CD14-positive monocyte (primary cell): ENCODE results near the gene TIGD2. TPM values are rescaled to one million over a fixed set of nuclear protein-coding genes. Genes with fewer than 3 reads are reported as not detected.

Experiments
- DNase-seq, 3 donors: peaks; one replicate each; pipeline ENCODE4 v3.0.0-alpha.2; 2011 to 2022
- H2AFZ ChIP-seq: 2 replicates; pipeline ENCODE4 v1.6.0; 2012; ENCODE audit warnings: mild to moderate bottlenecking, low read depth, low read length, inconsistent platforms; ENCODE audit not compliant: insufficient read depth, poor library complexity, severe bottlenecking
- H3K27ac ChIP-seq, 2 donors: 1 replicate in 1 of 2; 2 replicates in 1 of 2; pipeline ENCODE4 v1.5.1; 2012 to 2013; ENCODE audit warnings: low read length in 2 of 2, control low read depth in 1 of 2, inconsistent platforms in 1 of 2, low read depth in 1 of 2, mild to moderate bottlenecking in 1 of 2
- H3K27me3 ChIP-seq, 2 donors: one replicate each; pipeline versions ENCODE4 v1.6.0 to v1.6.1; 2011 to 2013; ENCODE audit warnings: low read length in 2 of 2; ENCODE audit not compliant: control insufficient read depth in 2 of 2, insufficient read depth in 2 of 2
- H3K36me3 ChIP-seq, 2 donors: replicated peaks in 1 of 2; 1 replicate in 1 of 2; 2 replicates in 1 of 2; pipeline versions ENCODE4 v1.5.1 to v1.6.1; 2012 to 2013; ENCODE audit warnings: low read length in 2 of 2, control low read depth in 1 of 2, inconsistent platforms in 1 of 2, mild to moderate bottlenecking in 1 of 2; ENCODE audit not compliant: insufficient read depth in 2 of 2, control insufficient read depth in 1 of 2
- H3K4me1 ChIP-seq, 2 donors: 1 replicate in 1 of 2; 2 replicates in 1 of 2; pipeline versions ENCODE4 v1.5.1 to v1.6.1; 2012 to 2013; ENCODE audit warnings: low read length in 2 of 2, control low read depth in 1 of 2, inconsistent platforms in 1 of 2, mild to moderate bottlenecking in 1 of 2, moderate library complexity in 1 of 2; ENCODE audit not compliant: insufficient read depth in 2 of 2, control insufficient read depth in 1 of 2
- H3K4me2 ChIP-seq: replicated peaks from 2 replicates; pipeline ENCODE3; 2012; ENCODE audit warnings: low read length, moderate library complexity, mild to moderate bottlenecking; ENCODE audit not compliant: poor library complexity, severe bottlenecking; ENCODE audit errors: extremely low read depth
- H3K4me3 ChIP-seq, 3 experiments: fragments of 200-600 bp in 1 of 3; sonication (generic) in 1 of 3; replicated peaks in 1 of 3; 1 replicate in 2 of 3; 2 replicates in 1 of 3; pipeline ENCODE4 v1.5.1; 2011 to 2013; ENCODE audit warnings: low read length in 3 of 3, mild to moderate bottlenecking in 3 of 3, control low read depth in 2 of 3, low read depth in 2 of 3, inconsistent platforms in 1 of 3, moderate library complexity in 1 of 3
- H3K79me2 ChIP-seq: 2 replicates; pipeline ENCODE4 v1.6.0; 2012; ENCODE audit warnings: mild to moderate bottlenecking, control low read depth, inconsistent platforms, low read length, moderate library complexity; ENCODE audit not compliant: insufficient read depth
- H3K9ac ChIP-seq: 2 replicates; pipeline ENCODE4 v1.6.0; 2017; ENCODE audit warnings: low read length, mild to moderate bottlenecking; ENCODE audit not compliant: insufficient read depth, poor library complexity, severe bottlenecking
- H3K9me3 ChIP-seq, 2 donors: replicated peaks in 1 of 2; 1 replicate in 1 of 2; 2 replicates in 1 of 2; pipeline versions ENCODE4 v1.5.1 to v1.6.1; 2012 to 2013; ENCODE audit warnings: low read length in 2 of 2, control low read depth in 1 of 2; ENCODE audit not compliant: control insufficient read depth in 1 of 2, insufficient read depth in 1 of 2
- H4K20me1 ChIP-seq: 2 replicates; pipeline ENCODE4 v1.6.0; 2012; ENCODE audit warnings: mild to moderate bottlenecking, low read length, control low read depth, moderate library complexity; ENCODE audit not compliant: insufficient read depth
- H3K27ac Mint-ChIP-seq, 7 donors: one replicate each; pipeline ENCODE4 v1.8.0; 2020; ENCODE audit warnings: mild to moderate bottlenecking in 7 of 7, mixed read lengths in 7 of 7, moderate library complexity in 6 of 7, inconsistent platforms in 2 of 7
- H3K27me3 Mint-ChIP-seq, 3 donors: one replicate each; pipeline ENCODE4 v1.8.0; 2021 to 2022; ENCODE audit warnings: low read depth in 3 of 3, mild to moderate bottlenecking in 3 of 3, mixed read lengths in 3 of 3, moderate library complexity in 3 of 3, inconsistent platforms in 1 of 3
- H3K36me3 Mint-ChIP-seq, 2 donors: one replicate each; pipeline ENCODE4 v1.8.0; 2020; ENCODE audit warnings: mixed read lengths in 2 of 2, inconsistent platforms in 1 of 2, mild to moderate bottlenecking in 1 of 2
- H3K4me1 Mint-ChIP-seq: one replicate; pipeline ENCODE4 v1.8.0; 2020; ENCODE audit warnings: mild to moderate bottlenecking, mixed read lengths
- H3K4me3 Mint-ChIP-seq, 2 donors: one replicate each; pipeline ENCODE4 v1.8.0; 2020; ENCODE audit warnings: mild to moderate bottlenecking in 2 of 2, mixed read lengths in 2 of 2, moderate library complexity in 1 of 2
- H3K9me3 Mint-ChIP-seq, 7 donors: one replicate each; pipeline ENCODE4 v1.8.0; 2020 to 2022; ENCODE audit warnings: mixed read lengths in 7 of 7, mild to moderate bottlenecking in 6 of 7, moderate library complexity in 6 of 7, inconsistent platforms in 2 of 7
- WGBS: methylation state at CpG from one replicate; pipeline ENCODE4 v1.1.5; 2013; ENCODE audit warnings: missing lambda C conversion rate; ENCODE audit not compliant: insufficient coverage; 5-methylcytosine and 5-hydroxymethylcytosine counted together
- intact Hi-C, 2 donors: fragments of 100-400 bp; cut with micrococcal nuclease; formaldehyde crosslinking; loops; one replicate each; pipeline versions ENCODE4 v1.15.0 to v1.15.1; 2023
- polyA plus RNA-seq, 3 donors: library from polyadenylated mRNA; depleted of rRNA in 1 of 3; unstranded in 2 of 3; stranded (reverse) in 1 of 3; fragments of 300-500 nt in 2 of 3; fragments of >200 nt in 1 of 3; fragmentation: Illumina TruSeq in 2 of 3; gene quantifications; 1 replicate in 2 of 3; 2 replicates in 1 of 3; pipeline ENCODE4 v1.2.3, GENCODE V29; 2012 to 2021
- TF ChIP-seq, protein P1 (sequence below): fragments of 200-600 bp; IDR thresholded peaks from one replicate; pipeline ENCODE4 v1.8.0; 2022; ENCODE audit warnings: antibody characterized with exemption, mild to moderate bottlenecking

The TIGD2 gene
- polyA plus RNA-seq, 3 donors: 1.00 to 2.4 (median 2.1) TPM

DNA sequence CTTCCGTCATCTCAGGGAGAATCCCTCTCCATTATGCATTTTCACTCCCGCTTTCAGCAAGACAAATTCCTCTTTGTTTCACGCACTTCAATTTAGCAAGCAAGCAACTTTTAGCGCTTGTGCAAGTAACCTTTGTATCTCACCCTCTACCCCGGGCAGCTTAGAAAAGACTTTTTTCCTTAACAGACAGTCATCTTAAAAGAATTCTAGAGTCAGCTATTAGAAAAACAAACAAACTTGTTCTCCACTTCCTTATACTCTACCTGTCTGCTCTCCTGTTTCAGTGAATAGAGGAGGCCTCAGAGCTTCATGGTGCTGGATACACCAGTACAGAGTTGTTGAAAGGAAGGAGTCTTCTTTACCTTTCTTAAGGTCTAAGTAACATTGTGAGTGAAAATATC lies 12.1 kb downstream of the TIGD2 start:
- no peak overlapping the region for H3K27ac Mint-ChIP-seq
- Histone ChIP-seq H3K36me3 (no peaks in the 10 kb centered on the region), H2AFZ (no peak overlapping the region), H3K27me3 (no peaks in the 10 kb centered on the region), H3K9ac (no peak overlapping the region), H4K20me1 (no peaks in the 10 kb centered on the region), H3K4me2 (no peak overlapping the region), H3K79me2 (no peaks in the 10 kb centered on the region), H3K4me3 (no peak overlapping the region), H3K27ac (no peak overlapping the region), H3K9me3 (peaks cover 0 to 3% of the 10 kb centered on the region in 2 donors), H3K4me1 (no peaks in the 10 kb centered on the region)
- TF ChIP-seq, protein P1, sequence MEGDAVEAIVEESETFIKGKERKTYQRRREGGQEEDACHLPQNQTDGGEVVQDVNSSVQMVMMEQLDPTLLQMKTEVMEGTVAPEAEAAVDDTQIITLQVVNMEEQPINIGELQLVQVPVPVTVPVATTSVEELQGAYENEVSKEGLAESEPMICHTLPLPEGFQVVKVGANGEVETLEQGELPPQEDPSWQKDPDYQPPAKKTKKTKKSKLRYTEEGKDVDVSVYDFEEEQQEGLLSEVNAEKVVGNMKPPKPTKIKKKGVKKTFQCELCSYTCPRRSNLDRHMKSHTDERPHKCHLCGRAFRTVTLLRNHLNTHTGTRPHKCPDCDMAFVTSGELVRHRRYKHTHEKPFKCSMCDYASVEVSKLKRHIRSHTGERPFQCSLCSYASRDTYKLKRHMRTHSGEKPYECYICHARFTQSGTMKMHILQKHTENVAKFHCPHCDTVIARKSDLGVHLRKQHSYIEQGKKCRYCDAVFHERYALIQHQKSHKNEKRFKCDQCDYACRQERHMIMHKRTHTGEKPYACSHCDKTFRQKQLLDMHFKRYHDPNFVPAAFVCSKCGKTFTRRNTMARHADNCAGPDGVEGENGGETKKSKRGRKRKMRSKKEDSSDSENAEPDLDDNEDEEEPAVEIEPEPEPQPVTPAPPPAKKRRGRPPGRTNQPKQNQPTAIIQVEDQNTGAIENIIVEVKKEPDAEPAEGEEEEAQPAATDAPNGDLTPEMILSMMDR: no peak
- H3K4me1 Mint-ChIP-seq: no peaks in the 10 kb centered on the region
- intact Hi-C loops: no loop called here
- no peaks in the 10 kb centered on the region for H3K36me3 Mint-ChIP-seq
- H3K27me3 Mint-ChIP-seq: no peaks in the 10 kb centered on the region
- WGBS: 91% methylated on average over 3 of the region's 5 CpGs
- no peak for DNase-seq
- no peak overlapping the region for H3K4me3 Mint-ChIP-seq
- peaks cover 0 to 7% (median 0%) of the 10 kb centered on the region in 7 donors for H3K9me3 Mint-ChIP-seq

DNA sequence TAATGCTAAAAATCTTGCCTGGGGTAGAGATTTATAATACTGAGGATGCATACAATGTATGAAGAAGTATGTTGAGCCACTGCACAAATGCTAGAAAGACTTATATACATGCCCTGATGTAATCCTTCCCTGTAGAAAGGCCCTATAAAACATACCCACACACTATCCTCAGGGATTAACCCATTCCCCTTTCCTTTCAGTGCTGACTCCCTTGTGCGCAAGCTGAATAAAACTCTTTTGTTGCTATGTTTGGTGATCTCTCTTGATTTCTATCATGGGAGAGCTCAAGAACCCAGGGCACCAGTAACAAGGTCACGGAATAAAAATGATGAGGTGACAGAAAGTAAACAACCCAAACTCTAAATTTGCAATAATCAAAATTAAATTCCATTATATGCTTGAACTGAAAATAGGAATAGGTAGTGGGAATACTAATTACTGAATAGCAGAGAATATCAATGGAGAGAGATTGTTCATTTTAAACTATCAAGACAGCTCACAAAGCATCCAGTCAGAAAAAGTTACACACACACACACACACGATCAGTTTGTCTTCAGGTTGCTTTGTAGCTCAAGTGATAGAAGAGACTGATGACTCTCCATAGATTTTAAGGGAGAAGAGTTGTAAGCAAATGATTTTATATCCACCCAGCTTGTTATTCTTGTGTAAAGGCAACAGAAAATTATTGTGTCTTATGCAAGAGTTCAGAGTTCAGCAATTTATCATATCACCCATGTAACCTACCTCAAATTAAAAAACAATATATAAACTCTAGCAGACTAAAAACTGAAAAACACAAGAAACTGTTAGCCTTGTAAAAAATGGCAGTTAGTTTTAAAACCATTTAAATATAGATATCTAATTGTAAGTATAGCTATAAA lies 14.8 kb downstream of the TIGD2 start:
- no peak for DNase-seq
- no peaks in the 10 kb centered on the region for H3K79me2 ChIP-seq
- H3K4me1 Mint-ChIP-seq: no peaks in the 10 kb centered on the region
- H3K9me3 Mint-ChIP-seq: peaks cover 0 to 5% (median 0%) of the 10 kb centered on the region in 7 donors
- H3K27ac ChIP-seq: no peak overlapping the region
- no peak overlapping the region for H3K4me3 Mint-ChIP-seq
- TF ChIP-seq, protein P1: no peak
- H3K27ac Mint-ChIP-seq: no peak overlapping the region
- no peaks in the 10 kb centered on the region for H3K36me3 Mint-ChIP-seq
- H3K4me1 ChIP-seq: no peaks in the 10 kb centered on the region
- H4K20me1 ChIP-seq: no peaks in the 10 kb centered on the region
- intact Hi-C loops: no loop called here
- no peaks in the 10 kb centered on the region for H3K27me3 ChIP-seq
- no peak overlapping the region for H3K4me3 ChIP-seq
- H3K27me3 Mint-ChIP-seq: peaks cover 0 to 2% (median 0%) of the 10 kb centered on the region in 3 donors
- no CpG with 5 or more reads among the region's 3 CpGs for WGBS
- H3K9me3 ChIP-seq: no peaks in the 10 kb centered on the region
- H3K9ac ChIP-seq: no peak overlapping the region
- H3K36me3 ChIP-seq: no peaks in the 10 kb centered on the region
- H2AFZ ChIP-seq: no peak overlapping the region
- no peak overlapping the region for H3K4me2 ChIP-seq
